ENCODE measurements around the gene RANBP1. TPM values are rescaled to one million over a fixed set of nuclear protein-coding genes. Genes with fewer than 3 reads are reported as not detected.

The RANBP1 gene
- total and polyA plus RNA-seq, 2 of the 4 experiments (the other 2 are of a cell fraction) = 173 to 376 TPM

GRCh38 chr22:20089977-20090729 is 25.8 kb upstream of the RANBP1 start:
- in situ Hi-C loops (cut with MboI; ENCODE audit: low sequenced_read_pairs) = no loop called here
- H3K23ac ChIP-seq (ENCODE audit: low read depth, low read length) = no peak overlapping the region
- no peak overlapping the region for H3K4me2 ChIP-seq (ENCODE audit: low read depth, low read length)
- H2AK5ac ChIP-seq (ENCODE audit: low read depth, low read length) = no peak overlapping the region
- H3K27ac ChIP-seq (ENCODE audit: insufficient read depth, low read length) = no peak overlapping the region
- H4K20me1 ChIP-seq (ENCODE audit: insufficient read depth, low read length) = peaks cover 58% of the 10 kb centered on the region
- DNase-seq = peak; percentile 77
- H3K27me3 ChIP-seq (ENCODE audit: control insufficient read depth, insufficient read depth, low read length) = no peaks in the 10 kb centered on the region
- H3K9ac ChIP-seq (ENCODE audit: low read depth, low read length) = no peak overlapping the region
- intact Hi-C loops (cut with micrococcal nuclease) = no loop called here
- peak; percentile 92 for ATAC-seq (ENCODE audit: low read depth)
- dilution Hi-C loops (cut with HindIII; ENCODE audit: low sequenced_read_pairs, unreplicated experiment) = no loop called here
- no peak overlapping the region for H4K8ac ChIP-seq (ENCODE audit: low read depth in 2 of 2, low read length in 2 of 2)
- H3K4me1 ChIP-seq (ENCODE audit: control insufficient read depth, insufficient read depth, low read length) = peaks cover 4% of the 10 kb centered on the region; the same call in 1 of the 2 replicates
- TF ChIP-seq POLR2A (IDR thresholded peaks at IDR 0.05; ENCODE audit: low read depth, low read length) = no peak
- TF ChIP-seq CEBPB (IDR thresholded peaks at IDR 0.05; ENCODE audit: low read depth, low read length) = peak; percentile 65
- 0 out of 2 replicates have a peak, but pooled peaks have one; percentile 25 for TF ChIP-seq FOS (IDR thresholded peaks at IDR 0.05; ENCODE audit: low read depth, low read length)
- TF ChIP-seq MAZ (IDR thresholded peaks at IDR 0.05; ENCODE audit: borderline replicate concordance, low read depth, low read length) = no peak
- TF ChIP-seq MXI1 (IDR thresholded peaks at IDR 0.05; ENCODE audit: borderline replicate concordance, low read depth, low read length) = 0 out of 2 replicates have a peak, but pooled peaks have one; percentile 58
- no peak for TF ChIP-seq CTCF (conservative IDR thresholded peaks at IDR 0.05; ENCODE audit: low read depth, low read length)
- no CpG with 5 or more reads among the region's 11 CpGs for WGBS, 2 experiments (ENCODE audit: extremely low coverage in 2 of 2, insufficient read length in 1 of 2)
- no peak overlapping the region for H3K18ac ChIP-seq (ENCODE audit: low read depth, low read length)
- no peak overlapping the region for H4K91ac ChIP-seq (ENCODE audit: insufficient read depth, low read depth, low read length)
- H2BK20ac ChIP-seq (ENCODE audit: low read depth, low read length) = no peak overlapping the region
- H3K79me1 ChIP-seq (ENCODE audit: low read depth in 1 of 2, low read length in 2 of 2) = peaks cover 40 to 84% of the 10 kb centered on the region in 2 experiments
- H3K56ac ChIP-seq (ENCODE audit: extremely low read depth, insufficient read depth, low read length) = no peak overlapping the region
- H2BK5ac ChIP-seq (ENCODE audit: low read depth, low read length, poor library complexity, severe bottlenecking) = peak overlapping the region; percentile 29
- peaks cover 2% of the 10 kb centered on the region; the same call in 1 of the 2 replicates for H3K9me1 ChIP-seq (ENCODE audit: insufficient read depth, low read length)
- no TSS peak for BruUV-seq (replicated peaks)
- H2AFZ ChIP-seq (replicated peaks; ENCODE audit: low read length, poor library complexity) = no peak overlapping the region
- no peak overlapping the region for H3K4me3 ChIP-seq (ENCODE audit: insufficient read depth, low read depth, low read length)
- H3K14ac ChIP-seq (replicated peaks; ENCODE audit: low read depth, low read length) = no peak overlapping the region
- no peaks in the 10 kb centered on the region for H3K9me3 ChIP-seq (ENCODE audit: control insufficient read depth, insufficient read depth, low read length)
- no peak overlapping the region for H2BK120ac ChIP-seq (ENCODE audit: low read depth, low read length)
- H3K4ac ChIP-seq (ENCODE audit: low read depth, low read length) = no peak overlapping the region
- ChIA-PET CTCF (no interaction called here), POLR2A (ENCODE audit: unreplicated experiment) (no interaction called here)
- H2AK9ac ChIP-seq (replicated peaks; ENCODE audit: low read depth, low read length, poor library complexity) = peak overlapping the region; percentile 12
- peaks cover 85% of the 10 kb centered on the region for H3K36me3 ChIP-seq (ENCODE audit: control insufficient read depth, insufficient read depth, low read length)
- H4K5ac ChIP-seq (ENCODE audit: low read depth, low read length) = no peak overlapping the region
- H2BK15ac ChIP-seq (ENCODE audit: low read depth, low read length) = no peak overlapping the region

Measured in IMR-90 (cell line).